Glomerular endothelial cell (primary cell): ENCODE results near the gene PIERCE2. TPM values are rescaled to one million over a fixed set of nuclear protein-coding genes. Genes with fewer than 3 reads are reported as not detected.
"Not testable (repeated sequence)": the region's sequence is repeated elsewhere in the genome, so short reads cannot be mapped to it uniquely, and the experiment has no call there.

Source experiments
- DNase-seq: peaks from one replicate; pipeline ENCODE4 v3.0.0-alpha.2; 2011; ENCODE audit warnings: low read depth, low spot score; ENCODE audit errors: extremely low read depth
- total RNA-seq: library from RNA; depleted of rRNA; stranded (reverse); fragments of >200 nt; gene quantifications from 2 replicates; pipeline ENCODE4 v1.2.3, GENCODE V29; 2015

PIERCE2 gene
- total RNA-seq, 1 donor from 2014 or later: 2.0 TPM

DNA sequence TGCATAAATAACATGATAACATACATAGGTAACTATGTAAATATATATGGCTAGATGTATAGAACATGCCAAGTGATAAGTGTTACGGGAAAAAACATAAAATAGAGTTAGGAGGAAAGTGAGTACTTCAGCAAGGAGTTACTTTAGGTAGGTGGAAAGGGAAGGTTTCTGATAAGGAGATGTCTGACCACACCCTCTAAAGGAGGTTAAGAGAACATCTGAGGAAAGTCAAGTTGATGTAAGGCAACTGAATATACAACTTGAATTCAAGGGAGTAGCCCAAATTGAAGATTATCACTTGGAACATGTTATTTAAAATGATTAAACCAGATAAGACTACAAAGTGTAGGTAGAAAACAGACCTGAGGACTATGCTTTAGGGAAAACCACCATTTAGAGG, 13.8 kb downstream of the PIERCE2 start:
- no peak for DNase-seq

GRCh38 chr15:55434989-55435825, 26.9 kb downstream of the PIERCE2 start:
- DNase-seq: peak; percentile 33

- not testable (repeated sequence) for DNase-seq
These were observed 34.8 kb downstream of the PIERCE2 start for GRCh38 chr15:55443141-55443540.

DNA sequence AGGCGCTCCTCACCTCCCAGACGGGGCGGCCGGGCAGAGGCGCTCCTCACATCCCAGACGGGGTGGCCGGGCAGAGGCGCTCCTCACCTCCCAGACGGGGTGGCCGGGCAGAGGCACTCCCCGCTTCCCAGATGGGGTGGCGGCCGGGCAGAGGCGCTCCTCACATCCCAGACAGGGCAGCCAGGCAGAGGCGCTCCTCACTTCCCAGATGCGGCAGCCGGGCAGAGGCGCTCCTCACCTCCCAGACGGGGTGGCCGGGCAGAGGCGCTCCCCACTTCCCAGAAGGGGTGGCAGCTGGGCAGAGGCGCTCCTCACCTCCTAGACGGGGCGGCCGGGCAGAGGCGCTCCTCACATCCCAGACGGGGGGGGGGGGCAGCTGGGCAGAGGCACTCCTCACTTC, 37.6 kb downstream of the PIERCE2 start:
- not testable (repeated sequence) for DNase-seq

DNA sequence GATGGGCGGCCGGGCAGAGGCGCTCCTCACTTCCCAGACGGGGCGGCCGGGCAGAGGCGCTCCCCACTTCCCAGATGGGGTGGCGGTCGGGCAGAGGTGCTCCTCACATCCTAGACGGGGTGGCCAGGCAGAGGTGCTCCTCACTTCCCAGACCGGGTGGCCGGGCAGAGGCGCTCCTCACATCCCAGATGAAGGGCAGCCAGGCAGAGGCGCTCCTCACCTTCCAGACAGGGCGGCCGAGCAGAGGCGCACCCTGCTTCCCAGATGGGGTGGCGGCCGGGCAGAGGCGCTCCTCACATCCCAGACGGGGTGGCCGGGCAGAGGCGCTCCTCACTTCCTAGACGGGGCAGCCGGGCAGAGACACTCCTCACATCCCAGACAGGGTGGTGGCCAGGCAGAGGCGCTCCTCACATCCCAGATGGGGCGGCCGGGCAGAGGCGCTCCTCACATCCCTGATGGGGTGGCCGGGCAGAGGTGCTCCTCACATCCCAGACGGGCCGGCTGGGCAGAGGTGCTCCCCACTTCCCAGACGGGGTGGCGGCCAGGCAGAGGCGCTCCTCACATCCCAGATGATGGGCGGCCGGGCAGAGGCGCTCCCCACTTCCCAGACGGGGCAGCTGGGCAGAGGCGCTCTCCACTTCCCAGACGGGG, 38.2 kb downstream of the PIERCE2 start:
- DNase-seq: not testable (repeated sequence)

DNA sequence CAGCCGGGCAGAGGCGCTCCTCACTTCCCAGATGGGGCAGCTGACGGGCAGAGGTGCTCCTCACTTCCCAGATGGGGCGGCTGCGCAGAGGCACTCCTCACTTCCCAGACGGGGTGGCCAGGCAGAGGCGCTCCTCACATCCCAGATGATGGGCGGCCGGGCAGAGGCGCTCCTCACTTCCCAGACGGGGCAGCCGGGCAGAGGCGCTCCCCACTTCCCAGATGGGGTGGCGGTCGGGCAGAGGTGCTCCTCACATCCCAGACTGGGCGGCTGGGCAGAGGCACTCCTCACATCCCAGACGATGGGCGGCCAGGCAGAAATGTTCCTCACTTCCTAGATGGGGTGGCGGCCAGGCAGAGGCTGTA, 38.7 kb downstream of the PIERCE2 start:
- not testable (repeated sequence) for DNase-seq

GRCh38 chr15:55457401-55458022, 49.2 kb downstream of the PIERCE2 start:
- DNase-seq: no peak

DNA sequence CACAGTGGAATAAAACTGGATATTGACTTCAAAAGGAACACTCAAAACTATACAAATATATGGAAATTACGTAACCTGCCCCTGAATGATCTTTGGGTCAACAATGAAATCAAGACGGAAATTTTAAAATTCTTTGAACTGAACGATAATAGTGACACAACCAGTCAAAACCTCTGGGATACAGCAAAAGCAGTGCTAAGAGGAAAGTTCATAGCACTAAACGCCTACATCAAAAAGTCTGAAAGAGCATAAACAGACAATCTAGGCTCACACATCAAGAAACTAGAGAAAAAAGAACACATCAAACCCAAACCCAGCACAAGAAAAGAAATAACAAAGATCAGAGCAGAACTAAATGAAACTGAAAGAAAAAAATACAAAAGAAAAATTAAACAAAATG, 53.2 kb downstream of the PIERCE2 start:
- no peak for DNase-seq

GRCh38 chr15:55468321-55468720, 60.0 kb downstream of the PIERCE2 start:
- no peak for DNase-seq

Other genes with a start within 250 kb of the PIERCE2 start
- gene RSL24D1, start 211.6 kb upstream of the PIERCE2 start, total RNA-seq: 46.4 and 54.7 TPM in 2 replicates
- gene RAB27A, start 118.7 kb upstream of the PIERCE2 start, total RNA-seq: 9.6 and 12.4 TPM in 2 replicates
- gene PIGBOS1, start 89.4 kb upstream of the PIERCE2 start, total RNA-seq: 8.0 and 11.7 TPM in 2 replicates
- 7.2 and 12.8 TPM in 2 replicates for gene PIGB, start 89.3 kb upstream of the PIERCE2 start, total RNA-seq
- gene CCPG1, start 136 bp upstream of the PIERCE2 start, total RNA-seq: 44.7 and 48.8 TPM in 2 replicates
- gene DNAAF4, start 99.7 kb downstream of the PIERCE2 start, total RNA-seq: 8.1 and 9.4 TPM in 2 replicates
- gene PYGO1, start 179.8 kb downstream of the PIERCE2 start, total RNA-seq: 2.2 and 4.7 TPM in 2 replicates